ENCODE measurements around the gene EOMES. TPM values are rescaled to one million over a fixed set of nuclear protein-coding genes. Genes with fewer than 3 reads are reported as not detected.

The EOMES gene
- total and polyA plus RNA-seq, 2 experiments from 2014 or later: not detected

DNA sequence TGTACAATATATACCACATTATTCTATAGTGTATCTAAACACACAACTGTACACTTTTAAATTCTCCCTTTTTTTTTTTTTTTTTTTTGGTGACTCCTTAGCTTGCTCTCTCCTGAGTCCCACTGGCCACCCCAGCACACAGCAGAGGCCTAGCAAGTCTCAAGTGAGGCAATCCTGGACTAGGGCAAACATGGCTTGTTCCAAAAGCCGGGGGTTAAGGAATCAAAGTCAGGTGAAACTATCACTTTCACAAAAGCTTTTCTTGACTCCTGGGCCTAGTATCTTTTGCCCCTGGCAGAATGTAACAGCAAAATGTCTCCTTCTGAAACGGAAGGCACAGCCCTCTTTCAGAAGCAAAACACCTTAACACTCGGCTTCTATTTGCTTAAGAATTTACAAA, 5.8 kb downstream of the EOMES start:
- TF ChIP-seq EZH2 (IDR thresholded peaks at IDR 0.05; ENCODE audit: borderline replicate concordance) (peak; percentile 44), EZH2phosphoT487 (IDR thresholded peaks at IDR 0.05; ENCODE audit: low read depth, severe bottlenecking, unreplicated experiment) (no peak), CTCF (IDR thresholded peaks at IDR 0.05; ENCODE audit: poor library complexity) (no peak)
- no peak overlapping the region for H3K27ac ChIP-seq
- no peak overlapping the region for H3K4me2 ChIP-seq
- no peaks in the 10 kb centered on the region for H3K79me2 ChIP-seq
- H3K9me2 ChIP-seq (replicated peaks; ENCODE audit: insufficient read depth): no peaks in the 10 kb centered on the region
- no peaks in the 10 kb centered on the region for H3K9me3 ChIP-seq (ENCODE audit: low read depth)
- no peak overlapping the region for H3K4me3 ChIP-seq
- H3K36me3 ChIP-seq (replicated peaks; ENCODE audit: insufficient read depth, low read depth): no peaks in the 10 kb centered on the region
- no peak overlapping the region for H2AFZ ChIP-seq
- 62% methylated on average over 3 of the region's 3 CpGs for WGBS (ENCODE audit: low lambda C conversion rate, missing lambda C conversion rate)
- peaks cover 31% of the 10 kb centered on the region for H3K4me1 ChIP-seq (ENCODE audit: insufficient read depth)
- no peaks in the 10 kb centered on the region for H4K20me1 ChIP-seq (ENCODE audit: insufficient read depth, poor library complexity, severe bottlenecking)
- no peak for DNase-seq (ENCODE audit: low spot score)
- peaks cover 94% of the 10 kb centered on the region for H3K27me3 ChIP-seq

- H4K20me1 ChIP-seq (ENCODE audit: insufficient read depth, poor library complexity, severe bottlenecking): no peaks in the 10 kb centered on the region
- no peaks in the 10 kb centered on the region for H3K36me3 ChIP-seq (replicated peaks; ENCODE audit: insufficient read depth, low read depth)
- no peak overlapping the region for H2AFZ ChIP-seq
- H3K4me2 ChIP-seq: peak overlapping the region; percentile 98
- H3K9me3 ChIP-seq (ENCODE audit: low read depth): no peaks in the 10 kb centered on the region
- peaks cover 91% of the 10 kb centered on the region for H3K27me3 ChIP-seq
- WGBS (ENCODE audit: low lambda C conversion rate, missing lambda C conversion rate): 50% methylated on average over 4 of the region's 4 CpGs
- H3K79me2 ChIP-seq: no peaks in the 10 kb centered on the region
- H3K4me1 ChIP-seq (ENCODE audit: insufficient read depth): peaks cover 28% of the 10 kb centered on the region
- H3K27ac ChIP-seq: no peak overlapping the region
- no peak for TF ChIP-seq CTCF (IDR thresholded peaks at IDR 0.05; ENCODE audit: poor library complexity)
- TF ChIP-seq EZH2 (IDR thresholded peaks at IDR 0.05; ENCODE audit: borderline replicate concordance): no peak
- TF ChIP-seq EZH2phosphoT487 (IDR thresholded peaks at IDR 0.05; ENCODE audit: low read depth, severe bottlenecking, unreplicated experiment): no peak
- DNase-seq (ENCODE audit: low spot score): no peak
- H3K4me3 ChIP-seq: no peak overlapping the region
- H3K9me2 ChIP-seq (replicated peaks; ENCODE audit: insufficient read depth): no peaks in the 10 kb centered on the region
These were observed 6.3 kb downstream of the EOMES start for GRCh38 chr3:27715863-27716262.

- WGBS (ENCODE audit: low lambda C conversion rate, missing lambda C conversion rate): 2% methylated on average over 7 of the region's 11 CpGs
These were observed 6.7 kb downstream of the EOMES start for GRCh38 chr3:27715454-27715806.

More at GRCh38 chr3:27715454-27715806, 6.7 kb downstream of the EOMES start:
- Histone ChIP-seq H3K4me2 (peak overlapping the region; percentile 98), H3K79me2 (no peaks in the 10 kb centered on the region), H3K4me1 (ENCODE audit: insufficient read depth) (peaks cover 26% of the 10 kb centered on the region), H3K9me2 (replicated peaks; ENCODE audit: insufficient read depth) (no peaks in the 10 kb centered on the region), H4K20me1 (ENCODE audit: insufficient read depth, poor library complexity, severe bottlenecking) (no peaks in the 10 kb centered on the region), H2AFZ (no peak overlapping the region), H3K27me3 (peaks cover 91% of the 10 kb centered on the region), H3K36me3 (replicated peaks; ENCODE audit: insufficient read depth, low read depth) (no peaks in the 10 kb centered on the region), H3K9me3 (ENCODE audit: low read depth) (no peaks in the 10 kb centered on the region), H3K27ac (no peak overlapping the region), H3K4me3 (no peak overlapping the region)
- no peak for DNase-seq (ENCODE audit: low spot score)
- TF ChIP-seq EZH2 (IDR thresholded peaks at IDR 0.05; ENCODE audit: borderline replicate concordance) (no peak), CTCF (IDR thresholded peaks at IDR 0.05; ENCODE audit: poor library complexity) (no peak), EZH2phosphoT487 (IDR thresholded peaks at IDR 0.05; ENCODE audit: low read depth, severe bottlenecking, unreplicated experiment) (no peak)

Measured in hepatocyte (in vitro differentiated cells).